Mesodermal cell (in vitro differentiated cells): ENCODE results near the gene PRKAR1B.

Experiments used
- H3K27ac ChIP-seq: 2 replicates; pipeline ENCODE4 v1.7.0; 2013; ENCODE audit warnings: mild to moderate bottlenecking, low read depth, low read length, moderate library complexity; ENCODE audit not compliant: severe bottlenecking
- H3K36me3 ChIP-seq: 2 replicates; pipeline ENCODE4 v1.7.1; 2013; ENCODE audit warnings: mild to moderate bottlenecking, low read length, moderate library complexity; ENCODE audit not compliant: control insufficient read depth, insufficient read depth
- H3K4me1 ChIP-seq: one replicate; pipeline ENCODE4 v1.7.1; 2013; ENCODE audit warnings: mild to moderate bottlenecking, low read length; ENCODE audit not compliant: insufficient read depth, control insufficient read depth, poor library complexity, severe bottlenecking
- H3K4me3 ChIP-seq: 2 replicates; pipeline ENCODE4 v1.7.0; 2013; ENCODE audit warnings: low read length, control low read depth, mild to moderate bottlenecking; ENCODE audit not compliant: insufficient read depth, poor library complexity, severe bottlenecking; ENCODE audit errors: extremely low read depth
- H3K9me3 ChIP-seq: 2 replicates; pipeline ENCODE4 v1.7.1; 2013; ENCODE audit warnings: mild to moderate bottlenecking, low read length, moderate library complexity; ENCODE audit not compliant: control insufficient read depth
- WGBS, 2 experiments: methylation state at CpG; one replicate each; pipeline ENCODE4 v1.1.5; 2013; ENCODE audit warnings: missing lambda C conversion rate in 2 of 2; ENCODE audit not compliant: insufficient coverage in 2 of 2; 5-methylcytosine and 5-hydroxymethylcytosine counted together

Gene PRKAR1B

DNA sequence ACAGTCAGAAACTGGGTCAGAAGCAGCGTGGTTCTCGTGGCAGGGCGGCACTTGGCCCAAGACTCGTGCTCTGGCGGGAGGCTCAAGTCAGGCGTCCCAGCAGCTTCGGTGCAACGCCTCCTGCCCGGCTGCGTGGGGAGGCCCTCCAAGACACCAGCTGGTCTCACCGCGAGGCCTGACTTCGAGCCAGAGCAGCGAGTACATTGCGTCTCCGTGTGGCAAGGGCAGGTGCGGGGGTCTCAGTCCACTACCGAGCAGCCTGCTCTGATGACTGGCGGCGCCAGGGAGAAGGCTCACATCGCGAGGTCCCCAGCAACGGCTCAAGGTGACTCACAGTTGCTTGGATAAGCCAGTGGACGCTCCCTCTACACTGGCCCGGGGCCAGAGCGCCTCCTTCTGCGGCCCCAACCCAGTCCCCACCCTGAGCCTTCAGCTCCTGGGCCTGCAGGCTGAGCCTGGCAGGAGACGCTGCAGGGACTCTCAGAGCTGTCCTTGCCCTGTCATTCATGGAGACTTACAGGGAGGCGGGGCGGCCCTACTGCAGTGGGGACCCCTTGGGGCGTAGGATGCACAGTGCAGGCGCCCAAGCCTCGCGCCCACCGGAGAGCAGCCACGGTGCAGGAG, 41.9 kb upstream of the PRKAR1B start:
- Histone ChIP-seq H3K27ac (no peak overlapping the region), H3K36me3 (peaks cover 68% of the 10 kb centered on the region), H3K4me3 (no peak overlapping the region), H3K4me1 (peaks cover 3% of the 10 kb centered on the region), H3K9me3 (no peaks in the 10 kb centered on the region)
- 92 to 94% methylated on average over 35 to 36 of the region's 36 CpGs for WGBS, 2 experiments

DNA sequence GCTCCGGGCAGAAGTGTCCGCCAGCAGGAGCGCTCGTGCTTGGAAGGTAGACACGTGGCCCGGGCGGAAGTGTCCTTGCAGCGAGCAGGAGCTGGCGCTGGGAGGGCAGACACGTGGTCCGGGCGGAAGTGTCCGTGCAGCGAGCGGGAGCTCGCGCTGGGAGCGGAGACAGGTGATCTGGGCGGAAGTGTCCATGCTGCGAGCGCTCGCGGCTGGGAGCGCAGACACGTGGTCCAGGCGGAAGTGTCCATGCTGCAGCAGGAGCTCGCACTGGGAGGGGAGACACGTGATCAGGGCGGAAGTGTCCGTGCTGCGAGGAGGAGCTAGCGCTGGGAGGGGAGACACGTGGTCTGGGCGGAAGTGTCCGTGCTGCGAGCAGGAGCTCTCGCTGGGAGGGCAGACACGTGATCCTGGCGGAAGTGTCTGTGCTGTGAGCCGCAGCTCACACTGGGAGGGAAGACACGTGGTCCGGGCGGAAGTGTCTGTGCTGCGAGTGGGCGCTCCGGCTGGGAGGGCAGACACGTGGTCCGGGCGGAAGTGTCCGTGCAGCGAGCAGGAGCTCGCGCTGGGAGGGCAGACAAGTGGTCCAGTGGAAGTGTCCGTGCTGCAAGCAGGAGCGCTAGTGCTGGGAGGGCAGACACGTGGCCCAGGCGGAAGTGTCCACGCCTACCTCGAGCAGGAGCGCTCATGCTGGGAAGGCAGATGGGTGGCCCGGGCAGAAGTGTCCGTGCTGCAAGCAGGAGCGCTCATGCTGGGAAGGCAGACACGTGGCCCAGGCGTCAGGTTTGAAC, 41.1 kb upstream of the PRKAR1B start:
- Histone ChIP-seq H3K9me3 (no peaks in the 10 kb centered on the region), H3K36me3 (peaks cover 67% of the 10 kb centered on the region), H3K4me1 (peaks cover 3% of the 10 kb centered on the region), H3K27ac (no peak overlapping the region), H3K4me3 (no peak overlapping the region)
- 93 to 96% methylated on average over 59 to 65 of the region's 65 CpGs for WGBS, 2 experiments

DNA sequence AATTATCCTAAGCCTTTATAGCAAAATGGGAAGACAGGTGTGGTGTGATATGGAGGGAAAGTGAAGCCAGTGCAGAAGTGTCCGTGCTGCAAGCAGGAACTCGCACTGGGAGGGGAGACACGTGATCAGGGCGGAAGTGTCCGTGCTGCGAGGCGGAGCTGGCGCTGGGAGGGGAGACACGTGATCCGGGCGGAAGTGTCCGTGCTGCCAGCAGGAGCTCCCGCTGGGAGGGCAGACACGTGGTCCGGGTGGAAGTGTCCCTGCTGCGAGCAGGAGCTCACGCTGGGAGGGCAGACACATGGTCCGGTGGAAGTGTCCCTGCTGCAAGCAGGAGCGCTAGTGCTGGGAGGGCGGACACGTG, 40.5 kb upstream of the PRKAR1B start:
- no peak overlapping the region for H3K4me3 ChIP-seq

DNA sequence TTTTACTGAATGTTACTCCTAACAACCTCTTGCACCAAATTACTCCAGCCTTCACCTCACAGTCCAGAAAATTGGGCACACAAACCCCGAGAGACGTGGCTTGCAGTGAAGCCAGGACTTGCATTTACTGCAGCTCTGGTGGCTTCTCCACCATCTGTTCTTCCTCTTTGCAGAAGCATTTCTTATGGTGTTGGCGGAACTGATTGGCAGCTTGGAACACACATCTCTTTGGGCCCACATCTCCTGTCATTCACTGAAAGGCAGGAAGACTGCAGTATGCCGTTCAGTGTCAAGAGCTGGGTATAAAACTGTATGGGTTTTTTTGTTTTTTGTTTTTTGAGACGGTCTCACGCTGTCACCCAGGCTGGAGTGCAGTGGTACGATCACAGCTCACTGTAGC, 38.3 kb upstream of the PRKAR1B start:
- Histone ChIP-seq H3K27ac (no peak overlapping the region), H3K4me3 (no peak overlapping the region), H3K4me1 (no peaks in the 10 kb centered on the region), H3K9me3 (no peaks in the 10 kb centered on the region), H3K36me3 (peaks cover 65% of the 10 kb centered on the region)
- WGBS, 2 experiments: 90 to 95% methylated on average over 6 to 7 of the region's 7 CpGs

More for the DNA sequence above, 40.5 kb upstream of the PRKAR1B start:
- H3K27ac ChIP-seq: no peak overlapping the region
- peaks cover 3% of the 10 kb centered on the region for H3K4me1 ChIP-seq
- no peaks in the 10 kb centered on the region for H3K9me3 ChIP-seq
- 93 to 98% methylated on average over 16 to 20 of the region's 21 CpGs for WGBS, 2 experiments
- H3K36me3 ChIP-seq: peaks cover 69% of the 10 kb centered on the region

DNA sequence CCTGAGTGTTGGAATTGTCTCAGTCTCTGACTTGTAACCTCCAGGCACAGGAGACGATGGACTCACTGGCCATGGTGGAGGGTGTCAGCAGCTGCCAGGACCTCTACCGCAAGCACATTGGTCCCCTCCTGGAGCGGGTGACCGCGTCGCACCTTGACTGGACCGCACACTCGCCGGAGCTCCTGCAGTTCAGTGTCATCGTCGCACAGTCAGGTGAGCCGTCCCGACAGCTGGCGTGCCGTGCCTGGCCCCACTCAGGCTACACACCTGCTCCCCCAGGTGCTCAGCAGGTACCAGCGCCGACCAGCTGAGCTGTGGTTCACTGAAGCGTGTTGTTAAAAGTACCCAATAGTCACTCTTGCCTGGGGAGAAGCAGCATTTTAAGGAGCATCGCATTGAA, 36.7 kb upstream of the PRKAR1B start:
- H3K4me3 ChIP-seq: no peak overlapping the region
- H3K4me1 ChIP-seq: no peaks in the 10 kb centered on the region
- H3K9me3 ChIP-seq: no peaks in the 10 kb centered on the region
- H3K36me3 ChIP-seq: peaks cover 66% of the 10 kb centered on the region
- 96 to 99% methylated on average over 16 to 19 of the region's 19 CpGs for WGBS, 2 experiments
- no peak overlapping the region for H3K27ac ChIP-seq

DNA sequence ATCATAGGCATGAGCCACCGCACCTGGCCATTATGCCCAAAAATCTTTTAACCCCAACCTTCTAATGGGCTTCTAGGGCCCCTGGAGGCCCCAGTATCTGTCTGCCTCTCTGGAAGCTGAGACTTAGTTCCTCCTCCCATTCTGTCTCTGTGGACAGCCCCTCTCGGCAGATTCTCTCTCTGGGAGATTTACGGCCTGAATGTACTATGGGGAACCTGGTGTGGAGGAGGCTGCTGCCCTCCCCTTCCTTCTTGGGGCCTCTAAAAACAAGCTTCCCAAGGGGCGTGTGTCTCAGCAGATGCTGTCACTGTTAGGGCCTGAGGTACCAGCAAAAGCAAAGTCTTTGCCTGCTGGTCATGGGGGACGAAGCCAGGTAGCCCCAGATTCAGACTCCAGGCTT, 35.8 kb upstream of the PRKAR1B start:
- peaks cover 73% of the 10 kb centered on the region for H3K36me3 ChIP-seq

DNA sequence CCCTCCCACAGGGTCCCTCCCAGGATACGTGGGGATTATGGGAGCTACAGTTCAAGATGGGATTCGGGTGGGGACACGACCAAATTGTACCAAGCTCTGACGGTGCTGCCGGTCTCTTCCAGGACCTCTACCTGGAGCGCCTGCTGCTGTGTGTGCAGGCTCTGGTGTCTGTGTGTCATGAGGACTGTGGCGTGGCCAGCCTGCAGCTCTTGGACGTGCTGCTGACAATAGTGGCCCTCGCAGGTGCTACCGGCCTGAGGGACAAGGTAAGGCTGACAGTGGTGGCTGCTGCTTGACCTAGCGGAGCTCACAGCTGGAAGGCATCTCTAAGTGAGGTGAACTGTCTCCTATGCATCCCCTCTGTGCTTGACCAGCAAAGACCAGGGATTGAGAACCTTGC, 34.5 kb upstream of the PRKAR1B start:
- WGBS, 2 experiments: 99% methylated on average over 9 to 10 of the region's 11 CpGs

More for the DNA sequence above, 35.8 kb upstream of the PRKAR1B start:
- Histone ChIP-seq H3K27ac (no peak overlapping the region), H3K4me3 (no peak overlapping the region), H3K9me3 (no peaks in the 10 kb centered on the region), H3K4me1 (no peaks in the 10 kb centered on the region)
- 63 to 69% methylated on average over 1 to 3 of the region's 5 CpGs for WGBS, 2 experiments

DNA sequence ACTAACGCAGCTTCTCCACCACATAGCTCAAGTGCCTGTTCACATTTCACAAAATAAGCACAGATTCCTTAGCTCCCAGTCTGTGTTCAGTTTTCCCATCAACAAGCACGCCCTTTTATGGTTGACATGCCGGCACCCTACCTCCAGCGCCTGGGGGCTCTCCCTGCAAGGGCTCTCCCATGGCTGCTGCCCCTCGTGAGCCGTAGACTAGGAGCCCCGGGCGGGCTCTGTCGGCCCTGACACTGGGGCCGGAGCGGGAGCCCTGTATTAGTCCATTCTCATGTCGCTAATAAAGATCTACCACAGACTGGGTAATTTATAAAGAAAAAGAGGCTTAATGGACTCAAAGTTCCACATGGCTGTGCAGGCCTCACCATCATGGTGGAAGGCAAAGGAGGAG, 34.0 kb upstream of the PRKAR1B start:
- H3K27ac ChIP-seq: no peak overlapping the region
- H3K4me3 ChIP-seq: no peak overlapping the region
- peaks cover 79% of the 10 kb centered on the region for H3K36me3 ChIP-seq
- WGBS, 2 experiments: 91 to 94% methylated on average over 9 to 12 of the region's 12 CpGs
- H3K9me3 ChIP-seq: no peaks in the 10 kb centered on the region
- no peaks in the 10 kb centered on the region for H3K4me1 ChIP-seq

More for the DNA sequence above, 34.5 kb upstream of the PRKAR1B start:
- Histone ChIP-seq H3K4me3 (no peak overlapping the region), H3K36me3 (peaks cover 78% of the 10 kb centered on the region), H3K4me1 (no peaks in the 10 kb centered on the region), H3K9me3 (no peaks in the 10 kb centered on the region), H3K27ac (no peak overlapping the region)

DNA sequence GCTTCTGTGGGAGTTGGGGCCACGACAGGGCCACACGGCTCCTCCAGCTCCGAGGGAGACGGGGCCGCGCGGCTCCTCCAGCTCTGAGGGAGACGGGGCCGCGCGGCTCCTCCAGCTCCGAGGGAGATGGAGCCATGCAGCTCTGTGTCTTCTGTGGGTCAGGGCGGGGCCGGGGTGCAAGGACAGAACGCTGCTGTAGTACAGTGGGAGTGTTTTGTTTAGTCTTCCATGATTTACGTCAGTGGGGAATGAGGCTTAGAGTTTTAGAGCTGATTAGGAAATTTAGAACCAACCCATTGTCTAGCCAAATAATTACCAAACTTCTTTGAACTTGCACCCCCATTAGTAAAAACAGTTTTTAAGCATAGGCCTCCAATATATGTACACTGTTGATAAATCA, 32.9 kb upstream of the PRKAR1B start:
- Histone ChIP-seq H3K4me1 (no peaks in the 10 kb centered on the region), H3K4me3 (no peak overlapping the region), H3K36me3 (peaks cover 77% of the 10 kb centered on the region), H3K27ac (no peak overlapping the region), H3K9me3 (no peaks in the 10 kb centered on the region)
- WGBS, 2 experiments: 95 to 100% methylated on average over 2 to 14 of the region's 16 CpGs

DNA sequence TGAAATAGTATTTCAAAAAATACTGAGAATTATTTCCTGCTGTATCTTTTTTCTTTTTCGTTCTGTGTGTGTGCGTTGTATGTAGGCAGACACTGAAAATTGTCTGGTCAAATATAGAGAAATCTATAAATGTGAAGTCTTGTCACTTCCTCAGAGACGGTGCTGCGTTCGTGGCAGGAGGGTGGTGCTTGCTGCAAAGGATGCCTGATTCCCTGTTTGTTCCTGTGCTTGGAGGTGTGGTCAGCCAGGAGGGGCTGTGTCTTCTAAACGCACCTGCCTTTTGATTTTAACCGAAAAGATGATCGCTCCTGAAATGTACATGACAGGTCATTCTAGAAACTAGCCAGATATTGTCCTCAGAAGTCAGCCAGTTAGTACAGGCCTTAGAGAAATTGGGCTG, 32.5 kb upstream of the PRKAR1B start:
- Histone ChIP-seq H3K4me1 (no peaks in the 10 kb centered on the region), H3K4me3 (no peak overlapping the region), H3K27ac (no peak overlapping the region), H3K9me3 (no peaks in the 10 kb centered on the region), H3K36me3 (peaks cover 77% of the 10 kb centered on the region)
- 95 to 97% methylated on average over 7 to 8 of the region's 8 CpGs for WGBS, 2 experiments

DNA sequence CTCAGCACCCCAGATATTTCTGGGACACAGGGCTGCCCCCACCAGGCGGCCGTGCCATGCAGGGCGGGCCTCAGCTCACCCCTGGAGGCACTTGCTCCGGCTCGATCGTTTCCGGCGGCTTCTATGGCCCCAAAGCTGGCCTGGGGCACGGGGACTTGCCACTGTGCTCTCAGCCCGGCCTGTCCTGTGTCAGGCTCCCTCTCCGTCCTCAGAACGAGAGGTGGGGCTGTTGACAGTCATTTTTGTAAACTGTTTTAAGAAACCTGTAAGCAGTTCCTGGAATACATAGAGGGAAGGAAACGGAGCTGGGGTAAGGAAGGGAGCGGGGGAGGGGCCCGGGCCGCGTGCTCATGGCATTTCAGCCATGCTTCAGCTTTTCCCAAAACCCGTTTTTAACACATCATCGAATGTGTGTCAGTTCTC, 30.7 kb upstream of the PRKAR1B start:
- Histone ChIP-seq H3K4me3 (no peak overlapping the region), H3K27ac (no peak overlapping the region), H3K9me3 (no peaks in the 10 kb centered on the region), H3K4me1 (no peaks in the 10 kb centered on the region), H3K36me3 (peaks cover 76% of the 10 kb centered on the region)
- WGBS, 2 experiments: 92 to 97% methylated on average over 11 to 14 of the region's 19 CpGs
